HG03457 (cell line): ENCODE measurements around the gene CNIH3.
"Not testable (repeated sequence)": the region's sequence is repeated elsewhere in the genome, so short reads cannot be mapped to it uniquely, and the experiment has no call there.

Experiments
- ATAC-seq: cut with Tn5 transposase; IDR thresholded peaks from one replicate; pipeline ENCODE4 v1.9.1; 2021; ENCODE audit warnings: moderate number of reproducible peaks; ENCODE audit not compliant: unreplicated experiment

The CNIH3 gene

DNA sequence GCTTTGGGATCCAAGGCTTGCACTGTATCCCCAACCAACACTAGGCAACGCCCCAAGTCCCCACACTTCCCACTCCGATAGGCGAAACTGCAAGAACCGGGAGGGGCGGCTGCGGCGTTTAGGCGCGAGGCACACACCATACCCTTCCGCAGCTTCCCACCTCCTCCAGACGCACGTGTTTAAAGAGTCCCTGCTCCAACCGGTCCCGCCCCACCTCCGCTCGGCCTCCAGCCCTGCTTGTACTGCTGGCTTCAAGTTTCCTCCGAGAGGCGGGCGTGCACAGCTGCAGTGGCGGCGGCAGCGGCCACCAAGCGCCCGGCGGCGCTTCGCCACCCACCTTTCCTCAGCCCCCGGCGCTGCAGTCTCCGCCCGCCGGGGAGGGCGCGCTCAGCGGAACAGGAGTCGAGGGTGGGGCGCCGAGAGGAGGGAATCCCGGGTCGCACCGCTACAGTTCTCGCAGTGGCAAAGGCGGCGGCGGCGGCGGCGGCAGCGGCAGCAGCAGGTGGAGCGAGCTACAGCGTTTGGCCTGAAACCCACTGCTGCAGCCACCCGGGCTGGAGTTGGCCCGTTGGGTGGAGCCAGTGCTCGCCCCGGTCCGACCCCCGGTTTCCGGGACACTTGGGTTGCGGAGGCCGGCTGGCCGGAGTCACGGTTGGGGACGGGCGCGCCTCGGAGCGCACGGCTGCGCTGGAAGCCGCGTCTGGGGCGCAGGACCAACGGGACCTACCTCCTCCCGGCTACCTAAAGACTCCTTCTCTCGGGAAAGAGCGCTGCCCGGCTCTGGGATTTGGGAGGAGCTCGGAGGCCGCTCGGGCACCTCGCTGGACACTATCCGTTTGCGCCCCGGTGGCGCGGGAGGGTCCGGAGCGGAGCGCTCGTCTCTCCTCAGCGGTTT lies at the start of gene CNIH3:
Gene CNIH3, plus strand, starts transcription at position 457 of the 895 bp plus-strand sequence. CDS start 858 bp downstream, outside the sequence.
- no peak for ATAC-seq

- not testable (repeated sequence) for ATAC-seq
Observed at GRCh38 chr1:224566492-224566891, 49.6 kb upstream of the CNIH3 start.

GRCh38 chr1:224569276-224569675 lies 46.8 kb upstream of the CNIH3 start:
- no peak for ATAC-seq

DNA sequence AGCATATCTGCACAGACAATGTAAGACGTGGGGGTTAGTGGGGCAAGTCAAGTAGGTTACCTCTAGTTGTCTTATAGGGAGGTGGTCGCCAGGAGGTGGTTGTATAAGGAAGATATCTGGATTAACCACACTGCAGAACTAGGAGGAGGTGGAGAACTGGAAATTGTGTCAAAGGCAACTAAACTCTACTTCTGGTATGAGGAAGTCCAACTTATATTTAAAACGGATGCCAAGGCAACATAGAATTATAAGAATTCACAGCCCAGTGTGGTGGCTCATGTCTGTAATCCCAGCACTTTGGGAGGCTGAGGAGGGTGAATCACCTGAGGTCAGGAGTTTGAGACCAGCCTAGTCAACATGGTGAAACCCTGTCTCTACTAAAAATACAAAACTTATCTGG lies 44.1 kb upstream of the CNIH3 start:
- not testable (repeated sequence) for ATAC-seq

- ATAC-seq, result no peak
Observed at GRCh38 chr1:224579526-224579925, 36.6 kb upstream of the CNIH3 start.

- ATAC-seq, result no peak
Observed at GRCh38 chr1:224580006-224580405, 36.1 kb upstream of the CNIH3 start.

- ATAC-seq, result no peak
Observed at GRCh38 chr1:224582041-224582440, 34.1 kb upstream of the CNIH3 start.

DNA sequence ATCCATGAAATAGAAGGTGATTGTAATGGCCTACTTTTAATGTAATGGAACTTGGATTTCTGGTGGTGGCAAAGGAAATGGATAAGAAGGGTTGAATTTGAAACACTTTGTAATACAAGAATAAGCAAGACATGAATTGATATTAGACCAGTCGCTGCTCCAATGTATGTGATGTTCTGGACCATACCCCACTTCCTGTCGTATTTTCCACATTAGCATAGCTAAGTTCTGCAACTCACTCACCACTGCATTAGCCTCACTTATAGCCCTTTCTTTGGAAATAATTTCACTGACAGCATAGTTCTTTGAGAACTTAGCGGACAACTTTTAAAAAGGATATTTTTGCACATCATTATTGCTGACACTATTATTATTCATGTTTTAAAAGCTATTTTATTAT lies 32.3 kb upstream of the CNIH3 start:
- ATAC-seq, result no peak

DNA sequence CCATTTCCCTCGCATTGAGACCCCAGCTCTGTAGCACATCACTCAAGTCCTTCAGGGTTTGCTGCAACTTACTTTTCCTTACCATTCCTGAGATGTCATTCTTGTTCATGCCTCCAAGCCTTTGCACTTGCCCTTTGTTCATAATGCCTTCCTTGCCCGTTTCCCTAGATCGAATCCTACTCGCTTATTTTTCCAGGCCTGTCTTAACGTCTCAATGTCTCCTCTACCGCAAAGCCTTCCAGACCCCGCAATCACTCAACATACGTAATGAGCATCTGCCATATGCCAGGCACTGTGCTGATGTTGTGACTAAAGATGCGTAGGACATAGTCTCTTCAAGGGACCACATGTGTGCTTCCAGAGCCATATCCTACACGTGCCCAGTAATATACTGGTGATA lies 31.1 kb upstream of the CNIH3 start:
- ATAC-seq, result no peak

GRCh38 chr1:224587051-224587450 lies 29.1 kb upstream of the CNIH3 start:
- ATAC-seq, result no peak

DNA sequence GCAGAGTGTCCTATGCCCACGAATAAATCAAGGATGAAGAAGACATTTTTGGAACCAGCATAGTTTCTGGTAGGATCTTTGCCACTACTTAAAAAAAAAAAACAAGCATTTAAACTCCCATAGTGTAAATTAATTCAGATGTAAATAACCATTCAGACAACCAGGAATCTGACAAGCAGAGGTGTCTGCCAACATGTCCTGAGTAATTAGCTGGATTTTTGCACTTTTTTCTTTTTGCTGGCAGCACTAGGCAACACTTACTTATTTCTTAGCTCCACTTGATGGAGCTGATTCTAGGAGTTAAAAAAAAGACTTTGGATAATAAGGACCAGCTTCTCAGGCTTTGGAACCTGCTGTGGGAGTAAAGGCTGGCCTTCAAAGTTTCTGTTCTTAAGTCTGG lies 27.6 kb upstream of the CNIH3 start:
- ATAC-seq, result no peak

GRCh38 chr1:224589006-224589405 lies 27.1 kb upstream of the CNIH3 start:
- ATAC-seq, result no peak

DNA sequence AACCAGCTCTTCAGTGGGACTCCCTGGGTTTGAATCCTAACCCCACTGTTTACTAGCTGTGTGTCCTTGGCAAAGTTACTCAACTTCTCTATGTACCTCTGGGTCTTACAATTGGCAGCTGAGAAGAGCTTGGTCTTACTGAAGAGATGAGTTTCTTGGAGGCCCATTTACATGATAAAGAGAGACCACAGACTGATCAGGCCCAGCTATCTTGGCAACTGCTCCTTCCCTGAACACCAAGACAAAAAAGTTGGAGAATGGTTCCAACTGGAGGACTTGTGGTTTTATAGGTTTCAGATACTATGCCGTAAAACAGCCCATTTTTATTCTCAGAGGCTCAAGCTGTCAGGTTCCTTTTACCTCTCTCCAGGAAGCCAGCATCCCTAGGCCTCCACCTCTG lies 24.8 kb upstream of the CNIH3 start:
- ATAC-seq, result no peak

GRCh38 chr1:224592636-224593582 lies 23.2 kb upstream of the CNIH3 start:
- no peak for ATAC-seq

- no peak for ATAC-seq
Observed at GRCh38 chr1:224594360-224594759, 21.8 kb upstream of the CNIH3 start.

DNA sequence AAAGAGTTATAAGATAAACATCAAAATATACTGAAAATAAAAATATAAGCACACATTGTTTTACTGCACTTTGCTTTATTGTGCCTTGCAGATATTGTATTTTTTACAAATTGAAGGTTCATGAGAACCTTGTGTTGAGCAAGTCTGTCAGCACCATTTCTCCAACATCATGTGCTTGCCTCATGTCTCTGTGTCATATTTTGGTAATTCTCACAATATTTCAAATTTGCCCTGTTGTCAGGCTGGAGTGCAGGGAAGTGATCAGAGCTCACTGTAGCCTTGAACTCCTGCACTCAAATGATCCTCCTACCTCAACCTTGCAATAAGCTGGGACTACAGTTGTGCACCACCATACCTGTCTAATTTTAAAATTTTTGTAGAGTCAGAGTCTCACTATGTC lies 21.3 kb upstream of the CNIH3 start:
- ATAC-seq, result no peak

DNA sequence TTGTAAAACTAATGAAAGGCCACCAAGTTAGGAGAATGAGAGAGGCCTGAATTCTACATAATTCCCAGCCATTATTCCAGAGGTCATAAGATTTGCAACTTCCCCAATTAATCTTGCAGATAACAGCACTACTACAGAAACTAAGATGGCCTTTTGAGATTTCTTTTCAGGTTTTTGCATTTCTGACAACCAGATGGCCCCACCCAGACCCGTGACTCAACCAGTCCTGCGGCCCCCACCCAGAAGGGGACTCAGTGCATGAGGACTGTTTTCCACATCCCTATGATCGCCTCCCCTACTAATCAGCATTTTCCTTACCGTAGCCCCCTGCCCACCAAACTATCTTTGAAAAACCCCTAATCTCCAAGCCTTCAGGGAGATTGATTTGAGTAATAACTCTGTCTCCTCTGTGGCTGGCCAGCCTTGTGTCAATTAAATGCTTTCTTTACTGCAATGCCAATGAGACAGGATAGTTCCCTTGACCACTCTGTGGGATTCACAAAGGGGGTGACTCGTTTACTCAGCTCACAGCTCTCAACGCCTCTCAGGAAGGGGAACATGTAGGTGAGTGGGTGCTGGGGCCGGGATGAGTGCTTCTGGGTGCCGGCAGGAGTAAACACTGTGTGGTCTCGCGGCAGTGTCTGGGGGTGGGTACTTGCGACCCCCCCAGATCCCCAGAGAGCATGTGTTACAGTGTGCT lies 10.5 kb upstream of the CNIH3 start:
- ATAC-seq, result no peak

DNA sequence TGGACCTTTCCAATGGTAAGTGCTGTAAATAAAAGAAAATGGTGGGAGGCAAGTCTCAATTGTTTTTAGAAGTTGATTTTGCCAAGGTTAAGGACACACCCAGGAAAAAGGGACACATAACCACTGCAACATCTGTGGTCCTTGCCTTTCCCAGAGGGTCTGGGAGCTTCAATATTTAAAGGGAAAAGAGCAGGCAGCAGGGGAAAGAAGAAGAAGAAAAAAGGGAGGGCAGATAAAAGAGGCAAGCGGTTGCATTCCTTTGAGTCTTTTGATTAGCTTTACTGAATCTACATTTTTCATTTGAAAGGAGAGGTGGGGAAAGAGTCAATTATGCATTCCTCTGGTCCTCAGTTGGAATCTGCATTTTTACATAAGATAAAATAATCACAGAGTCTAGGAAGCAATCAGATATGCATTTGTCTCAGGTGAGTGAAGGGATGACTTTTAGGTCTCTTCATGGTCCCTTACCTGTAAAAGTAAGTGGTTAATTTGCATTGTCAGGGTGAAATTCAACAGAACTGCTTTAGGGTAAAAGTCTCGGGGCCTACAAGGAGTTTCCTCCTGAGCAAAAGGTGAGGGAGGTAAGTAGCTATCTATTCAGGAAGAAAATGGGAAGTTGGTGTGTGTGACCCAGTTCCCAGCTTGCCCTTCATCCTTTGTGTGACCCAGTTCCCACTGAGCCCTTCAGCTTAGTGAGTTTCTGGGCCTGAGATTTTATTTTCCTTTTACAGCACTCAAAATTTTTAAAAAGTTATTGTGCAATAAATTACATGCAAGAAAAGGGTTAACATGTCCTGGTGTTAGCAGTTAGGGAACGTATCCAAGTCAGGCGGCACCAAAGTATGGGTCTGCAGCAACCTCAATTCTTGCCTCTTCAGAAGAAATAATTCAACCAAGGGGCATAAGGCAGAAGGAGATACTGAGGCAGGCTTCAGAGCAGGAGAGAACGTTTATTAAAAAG lies 8.6 kb upstream of the CNIH3 start:
- ATAC-seq, result no peak

GRCh38 chr1:224609333-224609732 lies 6.8 kb upstream of the CNIH3 start:
- no peak for ATAC-seq

DNA sequence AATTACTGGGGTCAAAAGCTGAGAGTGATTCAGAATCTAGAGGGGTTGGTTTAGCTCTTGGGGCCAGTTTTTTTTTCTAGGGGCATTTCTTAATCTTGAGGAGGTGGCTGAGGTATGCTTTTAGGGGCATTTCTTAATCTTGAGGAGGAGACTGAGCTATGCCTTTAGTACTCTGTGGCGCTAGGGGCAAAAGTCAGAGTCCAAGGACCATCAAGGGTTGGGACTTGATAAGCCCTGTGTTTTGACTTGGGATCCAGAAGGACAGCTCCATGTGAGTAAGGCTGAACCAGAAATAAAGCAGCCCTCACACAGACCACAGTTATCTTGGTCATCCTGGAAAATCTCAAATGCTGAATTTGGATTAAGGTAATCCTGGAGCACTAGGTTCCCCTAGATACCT lies 3.9 kb upstream of the CNIH3 start:
- no peak for ATAC-seq
